ENCODE data around the gene TEX9.

Gene TEX9

DNA sequence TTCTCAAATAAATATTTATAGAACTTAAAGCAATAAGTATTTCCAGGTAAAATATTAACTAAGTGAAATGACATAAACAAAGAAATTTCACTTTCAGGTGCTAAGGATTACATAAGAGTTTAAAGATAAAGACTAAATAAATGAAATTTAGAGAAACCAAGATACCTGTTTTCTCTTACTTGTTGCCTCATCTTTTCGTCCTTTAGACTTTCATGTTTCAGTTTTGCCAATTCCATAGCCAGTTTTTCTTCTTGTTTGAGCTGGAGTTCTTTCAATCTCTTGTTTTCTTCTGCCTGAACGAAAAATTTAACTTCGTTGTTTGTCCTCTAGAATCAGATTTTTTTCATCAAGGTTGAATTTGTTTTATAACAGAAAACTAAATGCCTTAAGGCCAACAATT, 91.0 kb downstream of the TEX9 start:
- no peak for DNase-seq

DNA sequence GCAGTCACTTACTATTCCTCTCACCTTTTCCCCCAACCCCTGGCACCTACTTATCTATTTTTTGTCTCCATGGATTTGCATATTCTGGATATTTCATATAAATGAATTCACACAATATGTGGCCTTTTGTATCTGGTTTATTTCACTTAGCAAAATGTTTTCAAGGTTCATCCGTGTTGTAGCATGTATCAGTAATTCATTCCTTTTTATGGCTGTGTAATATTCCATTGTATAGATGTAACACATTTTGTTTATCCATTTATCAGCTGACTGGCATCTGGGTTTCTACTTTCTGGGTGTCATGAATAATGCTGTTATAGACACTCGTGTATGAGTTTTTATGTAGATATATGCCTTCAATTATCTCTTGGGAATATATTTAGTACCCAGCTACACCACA, 93.9 kb downstream of the TEX9 start:
- DNase-seq = no peak

DNA sequence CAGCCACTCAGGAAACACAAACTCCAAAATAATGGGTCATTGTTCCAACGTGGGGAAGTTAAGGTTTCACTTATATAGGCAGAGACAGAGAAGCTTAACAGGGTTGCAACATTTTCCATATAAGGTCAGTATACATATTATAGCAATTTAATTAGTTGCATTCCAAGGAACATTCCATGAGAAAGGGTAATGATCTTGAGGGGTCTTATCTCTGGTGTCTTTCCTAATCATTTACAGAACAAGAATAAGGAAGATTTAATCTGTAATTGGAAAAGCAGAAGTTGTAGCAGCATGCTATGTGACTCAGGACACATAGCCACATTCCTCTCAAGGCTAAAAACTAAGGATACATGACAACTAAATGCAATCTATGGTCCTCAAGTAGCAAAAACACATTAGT, 94.8 kb downstream of the TEX9 start:
- no peak for DNase-seq

DNA sequence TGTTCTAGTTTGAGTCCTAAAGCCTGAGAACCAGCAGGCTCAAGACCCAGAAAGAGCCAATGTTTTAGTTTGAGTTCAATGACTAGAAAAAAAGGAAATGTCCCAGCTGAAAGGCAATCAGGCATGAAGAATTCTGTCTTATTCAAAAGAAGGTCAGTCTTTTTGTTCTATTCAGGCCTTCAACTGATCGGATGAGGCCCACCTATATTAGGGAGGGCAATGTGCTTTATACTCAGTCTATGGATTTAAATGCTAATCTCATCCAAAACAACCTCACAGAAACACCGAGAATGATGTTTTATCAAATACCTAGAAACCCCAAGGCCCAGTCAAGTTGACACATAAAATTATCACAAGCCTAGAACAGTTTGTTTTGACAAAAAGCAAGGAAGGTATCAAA, 95.7 kb downstream of the TEX9 start:
- no peak for DNase-seq

DNA sequence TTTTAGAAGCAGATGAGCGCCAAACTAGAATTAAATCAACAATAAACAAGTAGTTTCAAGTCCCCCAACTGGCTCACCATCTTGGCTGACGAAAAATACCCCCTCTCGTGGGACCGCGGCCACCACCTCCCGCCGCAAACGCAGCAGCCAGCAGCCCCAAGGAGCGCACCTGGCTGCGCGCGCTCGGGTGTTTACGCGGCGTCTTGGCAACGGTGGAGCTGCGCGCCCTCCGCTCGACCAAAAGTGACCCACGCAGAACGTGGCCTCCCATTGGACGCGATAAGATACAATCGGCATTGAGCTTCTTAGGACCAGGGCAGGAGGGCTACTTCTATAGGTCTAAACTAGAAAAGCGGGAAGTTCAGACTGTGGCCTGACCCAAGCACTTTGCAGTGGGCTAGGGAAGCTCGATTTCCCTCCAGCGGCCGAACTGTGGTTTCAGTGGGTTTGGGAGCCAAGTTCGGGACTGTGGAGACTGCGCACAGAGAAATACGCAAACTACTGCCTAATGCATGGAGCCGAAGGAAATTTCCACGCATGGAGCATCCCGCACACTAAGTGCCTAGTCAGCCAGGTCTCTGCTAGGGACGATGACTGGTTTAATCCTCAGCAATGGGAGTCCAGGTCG, 99.8 kb downstream of the TEX9 start, which contains the start of gene MNS1:
Gene MNS1, minus strand, starts transcription at position 245 of the 628 bp plus-strand sequence. Its CDS starts 165 bp downstream, at position 80.
- DNase-seq = peak; percentile 58

DNA sequence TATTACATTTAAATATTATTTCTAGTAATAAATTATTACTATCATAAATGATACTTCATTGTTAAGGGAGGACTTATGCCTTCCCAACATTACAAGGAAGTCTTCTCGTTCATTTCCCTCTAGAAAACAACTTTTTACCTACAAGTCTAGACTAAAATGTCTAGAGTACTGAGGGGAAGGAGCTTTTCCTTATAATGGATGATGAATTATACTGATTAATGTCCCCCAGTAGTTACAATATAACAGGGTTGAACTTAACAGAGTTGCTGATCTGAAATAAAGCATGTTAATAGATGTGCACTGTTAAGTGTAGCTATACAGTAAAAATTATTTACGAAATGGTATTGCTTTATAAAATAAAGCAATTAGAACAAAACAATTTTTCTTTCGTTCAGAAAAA, 102.4 kb downstream of the TEX9 start:
- no peak for DNase-seq

DNA sequence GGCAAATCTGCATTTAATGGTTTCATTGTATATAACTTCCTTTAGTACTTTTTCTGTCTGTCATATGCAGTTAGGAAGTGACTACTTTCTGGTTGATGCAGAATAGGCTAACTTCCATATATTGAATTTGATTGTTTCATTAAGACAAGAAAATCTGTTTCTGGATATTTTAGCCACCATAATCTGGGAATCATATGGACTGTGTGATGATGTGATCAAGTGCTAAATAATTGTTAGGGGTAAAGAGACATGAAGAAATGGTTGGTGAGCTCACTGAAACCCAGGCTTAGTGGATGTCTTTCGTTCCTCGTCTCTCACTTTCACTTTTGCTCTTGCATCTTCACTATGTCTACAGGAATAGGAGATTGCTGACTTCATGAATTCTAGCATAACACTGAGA, 103.2 kb downstream of the TEX9 start:
- no peak for DNase-seq

DNA sequence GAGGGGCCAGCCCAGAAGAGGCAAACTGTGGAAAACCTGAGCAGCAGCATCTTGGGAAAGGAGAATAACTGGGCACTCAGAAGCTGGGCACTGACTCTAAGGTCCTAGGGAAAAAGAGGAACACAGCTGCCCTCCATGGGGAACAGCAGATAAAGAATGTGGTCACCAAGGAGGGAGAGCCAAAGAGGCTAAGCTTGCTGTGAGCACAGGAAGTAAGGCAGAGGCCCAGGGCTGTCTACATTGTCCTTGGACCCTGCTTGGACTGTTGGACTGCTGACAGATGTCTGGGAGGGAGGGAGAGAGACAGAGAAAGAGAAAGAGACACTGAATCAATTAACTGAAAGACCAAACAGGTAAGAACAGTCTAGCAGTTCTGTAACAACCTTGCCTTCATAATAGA, 104.3 kb downstream of the TEX9 start:
- DNase-seq = no peak

DNA sequence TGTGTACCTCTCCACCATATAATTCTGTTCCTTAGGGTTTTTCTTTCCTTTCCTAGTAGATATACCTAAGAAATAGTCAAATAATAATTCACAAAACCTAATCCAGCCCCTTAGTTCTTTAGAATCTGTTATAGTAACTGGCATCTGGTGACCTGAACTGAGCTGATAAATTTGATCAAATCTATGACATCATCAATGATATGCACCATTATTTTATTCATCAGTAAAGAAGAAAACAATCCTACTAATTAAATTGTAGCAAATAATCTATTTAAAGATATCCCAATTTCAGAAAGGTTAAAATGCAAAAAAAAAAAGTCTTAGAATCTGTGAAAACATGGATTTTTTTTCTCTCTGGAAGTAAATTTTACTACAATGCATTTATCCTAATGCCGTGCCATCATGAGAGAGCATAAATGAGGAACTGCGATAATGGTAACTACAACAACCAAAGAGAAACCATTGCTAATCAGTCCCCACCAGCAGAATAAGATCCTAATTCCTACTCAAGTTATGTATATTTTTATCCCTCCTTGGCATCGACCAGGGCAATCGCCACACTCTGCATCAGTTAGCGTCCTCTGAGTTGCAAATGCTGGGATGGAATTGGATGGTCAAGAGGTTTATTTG, 106.3 kb downstream of the TEX9 start:
- DNase-seq = no peak

DNA sequence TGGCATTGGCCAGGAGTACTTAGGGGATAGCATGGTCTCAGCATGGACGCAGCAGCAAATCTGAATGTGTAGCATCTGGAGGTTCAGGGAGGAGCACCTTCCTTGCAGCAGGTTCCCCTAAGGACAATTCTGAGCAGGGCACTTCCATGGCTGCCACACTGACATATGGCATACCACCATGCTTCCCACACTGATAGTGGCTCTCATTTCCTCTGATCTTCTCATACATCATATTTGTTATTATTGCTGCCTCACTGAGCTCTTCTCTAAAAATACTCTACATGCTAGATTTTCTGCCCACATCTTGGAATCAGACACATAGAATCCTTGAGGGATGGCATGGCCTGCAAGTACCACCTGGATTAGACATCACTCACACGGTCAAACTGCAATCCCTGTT, 107.1 kb downstream of the TEX9 start:
- DNase-seq = no peak

DNA sequence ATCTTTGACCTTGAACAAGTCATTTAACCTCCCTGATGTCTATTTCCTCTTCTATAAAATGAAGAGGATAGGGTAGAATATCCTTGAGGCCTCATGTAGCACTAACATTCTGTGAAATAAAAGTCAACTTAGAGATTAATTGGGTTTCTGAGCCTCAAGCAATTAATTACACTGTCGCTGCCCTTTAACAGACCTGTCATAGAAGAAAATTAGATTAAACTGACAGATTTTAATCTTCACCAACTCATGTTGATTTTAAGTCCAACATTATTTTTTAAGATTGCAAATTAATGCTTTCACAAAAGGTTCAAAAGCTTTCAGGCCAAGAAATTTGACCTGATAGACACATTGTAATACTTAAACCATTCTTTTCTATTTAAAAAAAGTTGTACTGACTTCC, 107.8 kb downstream of the TEX9 start:
- no peak for DNase-seq

DNA sequence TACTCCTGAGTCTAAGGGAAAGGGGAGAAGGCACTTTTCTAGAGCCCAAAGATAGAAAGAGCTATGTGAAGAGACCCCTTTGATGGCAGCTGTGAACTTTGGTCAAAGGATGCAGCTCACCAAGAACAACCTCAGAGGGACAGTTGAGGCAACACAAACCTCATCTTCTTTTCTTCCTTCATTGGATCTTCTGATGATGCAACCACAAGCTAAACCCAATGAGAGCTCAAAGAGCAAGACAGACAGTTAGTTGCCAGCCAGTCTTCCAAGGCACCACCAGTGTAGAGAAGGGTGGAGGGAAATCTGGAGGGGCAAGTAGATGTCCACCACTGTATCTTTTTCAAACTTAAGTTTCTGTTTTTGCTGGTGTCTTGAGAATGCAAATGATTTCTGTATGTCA, 110.1 kb downstream of the TEX9 start:
- DNase-seq = no peak

All from activated CD8-positive, alpha-beta memory T cell treated with anti-CD3 and anti-CD28 coated beads, Interleukin-2, amount 50 U/mL, for 4 hours (primary cell).